HepG2 (cell line): ENCODE data around the gene INO80E. TPM values are rescaled to one million over a fixed set of nuclear protein-coding genes. Genes with fewer than 3 reads are reported as not detected.
A peak's percentile ranks its signal among the peaks of the same experiment; 100 is the strongest.

Experiments used
- CREB1 ChIP-seq, 2 experiments: fragments of 450-650 bp in 1 of 2; IDR thresholded peaks; 2 replicates each; pipeline ENCODE4 v1.6.1; 2016 to 2017; ENCODE audit warnings: control low read depth in 1 of 2, mild to moderate bottlenecking in 1 of 2, missing compliant biosample characterization in 1 of 2, missing genetic modification characterization in 1 of 2
- ETV6 ChIP-seq: sonication (generic); formaldehyde crosslinking; conservative IDR thresholded peaks from 2 replicates; pipeline ENCODE4 v1.4.0; 2020; ENCODE audit warnings: missing genetic modification reagents
- FOXK1 ChIP-seq: sonication (generic); formaldehyde crosslinking; IDR thresholded peaks from 2 replicates; pipeline ENCODE4 v1.4.0; 2020; ENCODE audit warnings: low read depth, missing genetic modification reagents, borderline replicate concordance
- HES4 ChIP-seq: sonication (generic); formaldehyde crosslinking; IDR thresholded peaks from 2 replicates; pipeline ENCODE4 v1.9.0; 2021; ENCODE audit warnings: mild to moderate bottlenecking, missing genetic modification reagents, borderline replicate concordance
- KDM2A ChIP-seq: sonication (generic); formaldehyde crosslinking; IDR thresholded peaks from 2 replicates; pipeline ENCODE4 v1.4.0; 2020; ENCODE audit warnings: low read depth, missing genetic modification reagents, borderline replicate concordance
- MZF1 ChIP-seq: sonication (generic); formaldehyde crosslinking; IDR thresholded peaks from 2 replicates; pipeline ENCODE4 v1.8.1; 2023; ENCODE audit warnings: mild to moderate bottlenecking, missing genetic modification reagents, borderline replicate concordance
- NFE2 ChIP-seq: sonication (generic); formaldehyde crosslinking; IDR thresholded peaks from 2 replicates; pipeline ENCODE4 v1.4.0; 2020; ENCODE audit warnings: missing genetic modification reagents
- REXO4 ChIP-seq: sonication (generic); formaldehyde crosslinking; IDR thresholded peaks from 2 replicates; pipeline ENCODE4 v1.8.0; 2022; ENCODE audit warnings: missing genetic modification reagents, mild to moderate bottlenecking, borderline replicate concordance
- ZNF326 ChIP-seq: sonication (generic); formaldehyde crosslinking; IDR thresholded peaks from 2 replicates; pipeline ENCODE4 v1.4.0; 2020; ENCODE audit warnings: missing genetic modification reagents, borderline replicate concordance
- ZNF468 ChIP-seq: sonication (generic); formaldehyde crosslinking; IDR thresholded peaks from 2 replicates; pipeline ENCODE4 v1.8.0; 2022; ENCODE audit warnings: mild to moderate bottlenecking, moderate library complexity, missing genetic modification reagents
- ZNF549 ChIP-seq: sonication (generic); formaldehyde crosslinking; IDR thresholded peaks from 2 replicates; pipeline ENCODE4 v1.5.0; 2020; ENCODE audit warnings: missing genetic modification reagents
- ZNF572 ChIP-seq: sonication (generic); formaldehyde crosslinking; IDR thresholded peaks from 2 replicates; pipeline ENCODE4 v1.5.1; 2020; ENCODE audit warnings: mild to moderate bottlenecking, missing genetic modification reagents
- ZNF616 ChIP-seq: sonication (generic); formaldehyde crosslinking; IDR thresholded peaks from 2 replicates; pipeline ENCODE4 v1.5.0; 2020; ENCODE audit warnings: low read depth, mild to moderate bottlenecking, missing genetic modification reagents
- ZNF737 ChIP-seq: sonication (generic); formaldehyde crosslinking; IDR thresholded peaks from 2 replicates; pipeline ENCODE4 v1.5.0; 2020; ENCODE audit warnings: missing genetic modification reagents, mild to moderate bottlenecking, borderline replicate concordance
- ZSCAN25 ChIP-seq: sonication (generic); formaldehyde crosslinking; IDR thresholded peaks from 2 replicates; pipeline ENCODE4 v1.8.0; 2022; ENCODE audit warnings: mild to moderate bottlenecking, missing genetic modification reagents
- polyA plus RNA-seq, 8 experiments: library from polyadenylated mRNA; depleted of rRNA in 3 of 8; stranded (reverse) in 7 of 8; unstranded in 1 of 8; fragments of >200 nt; fragmentation: Illumina TruSeq in 4 of 8; extraction: Trizol in 4 of 8; gene quantifications; 2 replicates each; pipeline versions ENCODE4 v1.2.1 to v1.2.3, GENCODE V29; 2011 to 2016; ENCODE audit warnings: low read depth in 4 of 8, missing spikeins in 1 of 8, mixed read lengths in 1 of 8; ENCODE audit not compliant: insufficient read depth in 1 of 8
- total RNA-seq, 5 experiments: library from RNA; depleted of rRNA; stranded (reverse); fragments of >200 nt; fragmentation: Illumina TruSeq; extraction: Trizol; gene quantifications; 2 replicates each; pipeline ENCODE4 v1.2.3, GENCODE V29; 2016; ENCODE audit warnings: low read depth in 1 of 5
- TF ChIP-seq, protein P1 (sequence below): sonication (generic); formaldehyde crosslinking; IDR thresholded peaks from 2 replicates; pipeline ENCODE4 v1.8.0; 2023; ENCODE audit warnings: mild to moderate bottlenecking, missing genetic modification reagents
- TF ChIP-seq, protein P2 (sequence below): sonication (generic); formaldehyde crosslinking; IDR thresholded peaks from 2 replicates; pipeline ENCODE4 v1.8.1; 2023; ENCODE audit warnings: mild to moderate bottlenecking, moderate library complexity, missing genetic modification reagents
- TF ChIP-seq, protein P3 (sequence below): sonication (generic); formaldehyde crosslinking; conservative IDR thresholded peaks from 2 replicates; pipeline ENCODE4 v1.4.0; 2020; ENCODE audit warnings: missing genetic modification reagents
- TF ChIP-seq, protein P4 (sequence below): sonication (generic); formaldehyde crosslinking; IDR thresholded peaks from 2 replicates; pipeline ENCODE4 v1.4.0; 2020; ENCODE audit warnings: missing genetic modification reagents
- TF ChIP-seq, protein P5 (sequence below): sonication (generic); formaldehyde crosslinking; IDR thresholded peaks from 2 replicates; pipeline ENCODE4 v1.4.0; 2020; ENCODE audit warnings: missing genetic modification reagents, borderline replicate concordance
- TF ChIP-seq, protein P6 (sequence below): sonication (generic); formaldehyde crosslinking; IDR thresholded peaks from 2 replicates; pipeline ENCODE4 v1.4.0; 2020; ENCODE audit warnings: mild to moderate bottlenecking, missing genetic modification reagents

INO80E gene
- total and polyA plus RNA-seq, 2 of the 13 experiments (the other 11 are each of a cell fraction or from before 2014, with no cell fraction given) = 25.8 to 45.6 TPM

DNA sequence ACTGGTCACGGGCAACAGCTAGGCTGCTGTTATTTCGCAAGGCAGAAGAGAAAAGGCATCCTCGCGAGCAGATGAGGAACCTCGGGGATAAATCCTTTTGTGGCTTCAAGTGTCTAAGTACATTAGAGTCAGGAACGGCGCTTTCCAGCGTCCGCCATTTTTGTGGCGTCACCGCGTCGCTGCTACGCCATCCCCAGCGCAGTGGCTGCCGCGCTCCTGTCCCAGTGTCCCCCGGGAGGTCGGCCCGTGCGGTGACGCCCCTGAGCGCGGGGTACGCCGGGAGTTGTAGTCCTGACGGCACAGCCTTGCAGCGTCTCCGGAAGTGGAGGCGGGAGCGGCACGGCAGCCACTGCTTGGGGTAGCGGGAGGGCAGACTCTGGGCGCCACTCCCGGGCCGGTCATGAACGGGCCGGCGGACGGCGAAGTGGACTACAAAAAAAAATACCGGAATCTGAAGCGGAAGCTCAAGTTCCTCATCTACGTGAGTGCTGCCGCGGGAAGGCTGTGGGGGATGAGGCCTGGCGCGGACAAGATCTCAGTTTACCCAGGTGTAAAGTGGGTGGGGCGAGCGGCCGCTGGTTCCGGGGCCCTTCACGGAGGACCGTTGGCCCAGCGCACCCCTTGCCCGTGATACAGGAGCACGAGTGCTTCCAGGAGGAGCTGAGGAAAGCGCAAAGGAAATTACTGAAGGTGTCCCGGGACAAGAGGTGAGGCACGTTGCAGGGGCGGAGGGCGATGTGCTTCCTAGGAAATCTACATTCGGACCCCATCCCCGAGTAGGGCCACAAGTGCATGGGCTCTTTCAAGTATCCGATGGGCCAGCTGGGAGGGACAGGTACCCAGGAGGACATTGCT, at the start of gene INO80E (continued):
- TF ChIP-seq, protein P1, sequence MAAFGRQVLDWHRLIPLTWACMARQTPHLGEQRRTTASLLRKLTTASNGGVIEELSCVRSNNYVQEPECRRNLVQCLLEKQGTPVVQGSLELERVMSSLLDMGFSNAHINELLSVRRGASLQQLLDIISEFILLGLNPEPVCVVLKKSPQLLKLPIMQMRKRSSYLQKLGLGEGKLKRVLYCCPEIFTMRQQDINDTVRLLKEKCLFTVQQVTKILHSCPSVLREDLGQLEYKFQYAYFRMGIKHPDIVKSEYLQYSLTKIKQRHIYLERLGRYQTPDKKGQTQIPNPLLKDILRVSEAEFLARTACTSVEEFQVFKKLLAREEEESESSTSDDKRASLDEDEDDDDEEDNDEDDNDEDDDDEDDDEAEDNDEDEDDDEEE = peak; percentile 51
- TF ChIP-seq, protein P2, sequence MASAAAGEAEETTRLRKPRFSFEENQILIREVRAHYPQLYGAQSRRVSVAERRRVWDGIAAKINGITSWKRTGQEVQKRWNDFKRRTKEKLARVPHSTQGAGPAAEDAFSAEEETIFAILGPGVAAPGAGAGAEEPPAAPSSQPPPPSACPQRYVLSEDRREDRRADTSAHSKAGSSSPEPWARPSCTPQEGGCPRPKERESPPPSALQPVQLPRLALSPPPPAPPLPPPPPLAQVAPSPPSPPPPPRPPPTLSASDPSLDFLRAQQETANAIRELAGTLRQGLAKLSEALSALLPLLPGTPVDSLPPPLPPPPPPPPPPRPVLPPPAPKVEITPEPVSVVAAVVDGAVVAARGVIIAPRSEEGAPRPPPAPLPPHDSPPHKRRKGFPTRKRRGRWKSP (CRISPR knock-in tag) = peak; percentile 84
- peak; percentile 85; the same call in 1 of the 2 replicates for TF ChIP-seq FOXK1 (CRISPR knock-in tag)
- TF ChIP-seq, protein P3, sequence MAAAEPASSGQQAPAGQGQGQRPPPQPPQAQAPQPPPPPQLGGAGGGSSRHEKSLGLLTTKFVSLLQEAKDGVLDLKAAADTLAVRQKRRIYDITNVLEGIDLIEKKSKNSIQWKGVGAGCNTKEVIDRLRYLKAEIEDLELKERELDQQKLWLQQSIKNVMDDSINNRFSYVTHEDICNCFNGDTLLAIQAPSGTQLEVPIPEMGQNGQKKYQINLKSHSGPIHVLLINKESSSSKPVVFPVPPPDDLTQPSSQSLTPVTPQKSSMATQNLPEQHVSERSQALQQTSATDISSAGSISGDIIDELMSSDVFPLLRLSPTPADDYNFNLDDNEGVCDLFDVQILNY (CRISPR knock-in tag) = no peak; the same call in 1 of the 2 replicates
- TF ChIP-seq, protein P4, sequence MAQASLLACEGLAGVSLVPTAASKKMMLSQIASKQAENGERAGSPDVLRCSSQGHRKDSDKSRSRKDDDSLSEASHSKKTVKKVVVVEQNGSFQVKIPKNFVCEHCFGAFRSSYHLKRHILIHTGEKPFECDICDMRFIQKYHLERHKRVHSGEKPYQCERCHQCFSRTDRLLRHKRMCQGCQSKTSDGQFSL = no peak
- no peak for TF ChIP-seq NFE2 (CRISPR knock-in tag)
- TF ChIP-seq ETV6 (CRISPR knock-in tag) = 0 out of 2 replicates have a peak, but pooled peaks have one; percentile 33
- TF ChIP-seq ZNF468 (CRISPR knock-in tag) = 0 out of 2 replicates have a peak, but pooled peaks have one; percentile 12
- peak; percentile 97 for TF ChIP-seq CREB1 (IDR thresholded peaks at IDR 0.05)
- peak; percentile 98 for TF ChIP-seq CREB1 (CRISPR knock-in tag; IDR thresholded peaks at IDR 0.05)
- peak; percentile 29; the same call in 1 of the 2 replicates for TF ChIP-seq ZNF572 (CRISPR knock-in tag)
- TF ChIP-seq ZNF737 (CRISPR knock-in tag) = 0 out of 2 replicates have a peak, but pooled peaks have one; percentile 10
- no peak for TF ChIP-seq ZNF549
- TF ChIP-seq REXO4 = no peak
- TF ChIP-seq HES4 (CRISPR knock-in tag) = 0 out of 2 replicates have a peak, but pooled peaks have one; percentile 48
- TF ChIP-seq KDM2A (CRISPR knock-in tag) = peak; percentile 91
- no peak; the same call in 1 of the 2 replicates for TF ChIP-seq ZNF326 (CRISPR knock-in tag)
- TF ChIP-seq, protein P5, sequence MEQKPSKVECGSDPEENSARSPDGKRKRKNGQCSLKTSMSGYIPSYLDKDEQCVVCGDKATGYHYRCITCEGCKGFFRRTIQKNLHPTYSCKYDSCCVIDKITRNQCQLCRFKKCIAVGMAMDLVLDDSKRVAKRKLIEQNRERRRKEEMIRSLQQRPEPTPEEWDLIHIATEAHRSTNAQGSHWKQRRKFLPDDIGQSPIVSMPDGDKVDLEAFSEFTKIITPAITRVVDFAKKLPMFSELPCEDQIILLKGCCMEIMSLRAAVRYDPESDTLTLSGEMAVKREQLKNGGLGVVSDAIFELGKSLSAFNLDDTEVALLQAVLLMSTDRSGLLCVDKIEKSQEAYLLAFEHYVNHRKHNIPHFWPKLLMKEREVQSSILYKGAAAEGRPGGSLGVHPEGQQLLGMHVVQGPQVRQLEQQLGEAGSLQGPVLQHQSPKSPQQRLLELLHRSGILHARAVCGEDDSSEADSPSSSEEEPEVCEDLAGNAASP (CRISPR knock-in tag) = peak; percentile 68; the same call in 1 of the 2 replicates
- TF ChIP-seq ZNF616 (CRISPR knock-in tag) = no peak
- TF ChIP-seq, protein P6, sequence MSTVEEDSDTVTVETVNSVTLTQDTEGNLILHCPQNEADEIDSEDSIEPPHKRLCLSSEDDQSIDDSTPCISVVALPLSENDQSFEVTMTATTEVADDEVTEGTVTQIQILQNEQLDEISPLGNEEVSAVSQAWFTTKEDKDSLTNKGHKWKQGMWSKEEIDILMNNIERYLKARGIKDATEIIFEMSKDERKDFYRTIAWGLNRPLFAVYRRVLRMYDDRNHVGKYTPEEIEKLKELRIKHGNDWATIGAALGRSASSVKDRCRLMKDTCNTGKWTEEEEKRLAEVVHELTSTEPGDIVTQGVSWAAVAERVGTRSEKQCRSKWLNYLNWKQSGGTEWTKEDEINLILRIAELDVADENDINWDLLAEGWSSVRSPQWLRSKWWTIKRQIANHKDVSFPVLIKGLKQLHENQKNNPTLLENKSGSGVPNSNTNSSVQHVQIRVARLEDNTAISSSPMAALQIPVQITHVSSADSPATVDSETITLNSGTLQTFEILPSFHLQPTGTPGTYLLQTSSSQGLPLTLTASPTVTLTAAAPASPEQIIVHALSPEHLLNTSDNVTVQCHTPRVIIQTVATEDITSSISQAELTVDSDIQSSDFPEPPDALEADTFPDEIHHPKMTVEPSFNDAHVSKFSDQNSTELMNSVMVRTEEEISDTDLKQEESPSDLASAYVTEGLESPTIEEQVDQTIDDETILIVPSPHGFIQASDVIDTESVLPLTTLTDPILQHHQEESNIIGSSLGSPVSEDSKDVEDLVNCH (CRISPR knock-in tag) = no peak; the same call in 1 of the 2 replicates
- TF ChIP-seq MZF1 = no peak
- no peak for TF ChIP-seq ZSCAN25 (CRISPR knock-in tag)
